Measurements from ENCODE around the gene AKAP9.

- TF ChIP-seq CTCF (IDR thresholded peaks at IDR 0.05; ENCODE audit: low read depth, low read length, missing input control): no peak
- TF ChIP-seq TAF1 (conservative IDR thresholded peaks at IDR 0.05): no peak
- no peak for TF ChIP-seq HNF4G (IDR thresholded peaks at IDR 0.05)
- TF ChIP-seq REST (IDR thresholded peaks at IDR 0.05): no peak
- no peak for TF ChIP-seq FOXA1 (IDR thresholded peaks at IDR 0.05)
- TF ChIP-seq GABPA (IDR thresholded peaks at IDR 0.05 in 1 of 2, conservative IDR thresholded peaks at IDR 0.05 in 1 of 2): no peak
- no peak for TF ChIP-seq JUND (IDR thresholded peaks at IDR 0.05)
- no peak for TF ChIP-seq RXRA (IDR thresholded peaks at IDR 0.05)
- no peak for TF ChIP-seq RAD21 (IDR thresholded peaks at IDR 0.05)
- no peak for TF ChIP-seq YY1 (IDR thresholded peaks at IDR 0.05)
Observed at GRCh38 chr7:92100534-92100933, 159.9 kb downstream of the AKAP9 start.
